Activated CD8-positive, alpha-beta memory T cell treated with anti-CD3 and anti-CD28 coated beads, Interleukin-2, amount 50 U/mL, for 4 hours (primary cell): ENCODE results near the gene RGS19.

ENCODE experiments used
- DNase-seq: peaks from one replicate; pipeline ENCODE4 v3.0.0-alpha.2; 2020

The RGS19 gene

GRCh38 chr20:64076061-64076997, 3.0 kb downstream of the RGS19 start:
- no peak for DNase-seq

GRCh38 chr20:64075556-64075955, 3.8 kb downstream of the RGS19 start:
- no peak for DNase-seq

GRCh38 chr20:64074963-64075362, 4.4 kb downstream of the RGS19 start:
- no peak for DNase-seq

GRCh38 chr20:64074184-64074789, 5.0 kb downstream of the RGS19 start:
- no peak for DNase-seq

GRCh38 chr20:64073476-64074183, 5.7 kb downstream of the RGS19 start:
- no peak for DNase-seq

GRCh38 chr20:64072498-64073063, 6.7 kb downstream of the RGS19 start:
- no peak for DNase-seq

GRCh38 chr20:64071341-64072332, 7.7 kb downstream of the RGS19 start:
- DNase-seq = no peak

GRCh38 chr20:64070244-64070993, 8.9 kb downstream of the RGS19 start:
- no peak for DNase-seq

GRCh38 chr20:64069614-64070243, 9.6 kb downstream of the RGS19 start:
- DNase-seq = no peak

- DNase-seq = no peak
Observed at GRCh38 chr20:64069209-64069613, 10.1 kb downstream of the RGS19 start.

- no peak for DNase-seq
Observed at GRCh38 chr20:64068386-64069208, 10.7 kb downstream of the RGS19 start.

GRCh38 chr20:64067733-64068307, 11.5 kb downstream of the RGS19 start:
- DNase-seq = no peak

GRCh38 chr20:64067005-64067632, 12.2 kb downstream of the RGS19 start:
- DNase-seq = no peak

GRCh38 chr20:64065974-64066343, 13.4 kb downstream of the RGS19 start:
- DNase-seq = no peak

GRCh38 chr20:64065062-64065973, 14.0 kb downstream of the RGS19 start:
- no peak for DNase-seq

GRCh38 chr20:64064145-64064698, 15.1 kb downstream of the RGS19 start:
- no peak for DNase-seq

GRCh38 chr20:64063389-64064144, 15.8 kb downstream of the RGS19 start:
- DNase-seq = no peak
